ENCODE measurements around the gene GOLPH3. TPM values are rescaled to one million over a fixed set of nuclear protein-coding genes. Genes with fewer than 3 reads are reported as not detected.

GOLPH3 gene
- total RNA-seq, 1 donor = 86.4 TPM

DNA sequence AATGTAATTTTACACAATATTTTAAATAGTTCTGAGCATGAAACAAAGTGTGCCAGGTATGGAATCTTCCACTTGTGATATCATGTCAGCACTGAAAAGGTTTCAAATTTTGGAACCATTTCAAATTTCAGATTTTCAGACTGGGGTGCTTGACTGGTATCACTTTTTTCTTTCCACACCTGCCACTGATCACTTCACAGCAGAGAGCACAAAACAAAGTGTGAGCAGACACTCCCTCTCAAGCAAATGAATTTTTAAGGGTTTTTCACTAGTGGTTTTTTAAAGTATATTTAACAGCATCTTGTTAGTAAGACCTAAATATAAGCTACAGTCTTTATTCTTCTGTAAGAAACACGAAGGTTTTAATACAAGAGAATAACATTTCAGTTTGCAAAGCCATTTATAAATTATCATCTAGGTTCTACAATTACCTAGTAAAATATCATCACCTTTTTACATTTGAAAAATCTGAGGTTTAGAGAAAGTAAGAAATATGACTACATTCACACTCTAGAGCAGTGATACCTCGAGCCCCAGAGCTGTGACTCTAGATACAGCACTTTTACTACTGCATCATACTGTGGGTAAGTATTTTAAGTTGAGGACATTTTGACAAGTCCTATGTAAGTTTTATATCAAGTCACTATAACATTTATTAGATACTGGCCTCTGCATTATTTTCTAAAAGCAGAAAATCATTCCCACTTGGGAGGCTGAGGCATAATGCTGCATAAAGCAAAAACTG, 14.6 kb downstream of the GOLPH3 start:
- TF ChIP-seq, protein P1, sequence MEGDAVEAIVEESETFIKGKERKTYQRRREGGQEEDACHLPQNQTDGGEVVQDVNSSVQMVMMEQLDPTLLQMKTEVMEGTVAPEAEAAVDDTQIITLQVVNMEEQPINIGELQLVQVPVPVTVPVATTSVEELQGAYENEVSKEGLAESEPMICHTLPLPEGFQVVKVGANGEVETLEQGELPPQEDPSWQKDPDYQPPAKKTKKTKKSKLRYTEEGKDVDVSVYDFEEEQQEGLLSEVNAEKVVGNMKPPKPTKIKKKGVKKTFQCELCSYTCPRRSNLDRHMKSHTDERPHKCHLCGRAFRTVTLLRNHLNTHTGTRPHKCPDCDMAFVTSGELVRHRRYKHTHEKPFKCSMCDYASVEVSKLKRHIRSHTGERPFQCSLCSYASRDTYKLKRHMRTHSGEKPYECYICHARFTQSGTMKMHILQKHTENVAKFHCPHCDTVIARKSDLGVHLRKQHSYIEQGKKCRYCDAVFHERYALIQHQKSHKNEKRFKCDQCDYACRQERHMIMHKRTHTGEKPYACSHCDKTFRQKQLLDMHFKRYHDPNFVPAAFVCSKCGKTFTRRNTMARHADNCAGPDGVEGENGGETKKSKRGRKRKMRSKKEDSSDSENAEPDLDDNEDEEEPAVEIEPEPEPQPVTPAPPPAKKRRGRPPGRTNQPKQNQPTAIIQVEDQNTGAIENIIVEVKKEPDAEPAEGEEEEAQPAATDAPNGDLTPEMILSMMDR (IDR thresholded peaks at IDR 0.05; ENCODE audit: insufficient read depth, low read depth, low read length) = no peak
- no peak overlapping the region for H3K4me3 ChIP-seq (ENCODE audit: low read depth, low read length)
- DNase-seq (ENCODE audit: low read depth) = no peak

DNA sequence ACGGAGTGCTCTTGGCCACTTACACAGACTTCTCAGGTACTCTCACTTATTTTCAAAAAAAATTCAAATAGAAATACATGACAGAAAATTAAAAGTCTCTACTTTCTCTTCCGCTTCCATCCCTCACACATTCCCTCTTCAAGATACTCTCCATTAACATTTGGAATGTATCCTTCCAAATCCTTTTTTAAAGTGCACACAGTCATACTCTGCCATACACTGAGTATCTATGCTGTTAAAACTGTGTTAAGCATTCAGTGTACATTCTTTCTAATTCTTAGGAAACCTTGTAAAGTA, 15.5 kb downstream of the GOLPH3 start:
- TF ChIP-seq, protein P1 (IDR thresholded peaks at IDR 0.05; ENCODE audit: insufficient read depth, low read depth, low read length) = no peak
- DNase-seq (ENCODE audit: low read depth) = no peak

DNA sequence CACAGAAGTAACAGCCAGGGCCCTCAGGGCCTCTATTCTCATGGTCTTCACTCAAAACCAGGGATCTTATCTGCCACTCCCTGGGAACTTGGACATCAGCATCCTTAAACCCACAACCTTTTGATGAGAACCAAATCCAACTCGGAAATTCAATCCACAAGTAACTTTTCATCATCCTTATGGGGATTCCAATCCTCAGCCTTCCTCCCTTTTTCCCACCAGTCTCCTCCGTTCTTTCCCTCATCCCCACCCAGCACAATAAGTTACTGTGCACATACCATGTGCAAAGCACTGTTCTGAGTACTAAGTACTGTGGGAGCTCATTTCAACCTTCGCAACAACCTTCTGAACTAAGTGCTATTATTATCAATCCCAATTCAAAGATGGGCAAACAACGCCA, 17.0 kb downstream of the GOLPH3 start:
- no peak for DNase-seq (ENCODE audit: low read depth)
- TF ChIP-seq, protein P1 (IDR thresholded peaks at IDR 0.05; ENCODE audit: insufficient read depth, low read depth, low read length) = no peak
- H3K4me3 ChIP-seq (ENCODE audit: low read depth, low read length) = no peak overlapping the region

More for the DNA sequence above, 15.5 kb downstream of the GOLPH3 start:
- H3K4me3 ChIP-seq (ENCODE audit: low read depth, low read length) = no peak overlapping the region

DNA sequence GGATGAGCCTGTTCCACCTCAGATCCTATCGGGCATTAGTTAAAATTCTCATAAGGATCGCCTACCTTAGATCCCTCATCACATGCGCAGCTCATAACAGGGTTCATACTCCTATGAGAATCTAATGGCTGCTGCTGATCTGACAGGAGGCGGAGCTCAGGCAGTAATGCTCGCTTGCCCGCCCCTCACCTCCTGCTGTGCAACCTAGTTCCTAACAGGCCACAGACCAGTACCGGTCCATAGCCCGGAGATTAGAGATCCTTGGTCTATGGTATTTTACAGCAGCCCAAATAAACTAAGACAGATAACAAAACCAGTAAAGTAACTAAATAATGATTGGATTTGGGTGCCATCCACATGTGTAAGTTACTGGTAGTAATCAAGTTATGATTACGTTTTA, 17.5 kb downstream of the GOLPH3 start:
- TF ChIP-seq, protein P1 (IDR thresholded peaks at IDR 0.05; ENCODE audit: insufficient read depth, low read depth, low read length) = no peak
- no peak for DNase-seq (ENCODE audit: low read depth)
- H3K4me3 ChIP-seq (ENCODE audit: low read depth, low read length) = no peak overlapping the region

DNA sequence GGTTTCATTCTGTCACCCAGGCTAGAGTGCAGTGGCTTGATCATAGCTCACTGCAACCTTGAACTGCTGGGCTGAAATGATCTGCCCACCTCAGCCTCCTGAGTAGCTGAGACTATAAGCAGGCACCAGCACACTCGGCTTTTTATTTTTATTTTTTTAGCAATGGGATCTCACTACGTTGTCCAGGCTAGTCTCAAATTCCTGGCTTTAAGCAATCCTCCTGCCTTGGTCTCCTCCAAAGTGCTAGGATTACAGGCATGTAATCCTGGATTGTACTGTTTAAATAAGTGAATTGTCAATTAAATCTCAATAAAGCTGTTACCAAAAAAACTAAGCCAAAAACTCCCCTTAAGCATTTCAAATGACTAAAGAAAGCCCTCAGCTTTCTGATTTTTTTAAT, 18.9 kb downstream of the GOLPH3 start:
- TF ChIP-seq, protein P1 (IDR thresholded peaks at IDR 0.05; ENCODE audit: insufficient read depth, low read depth, low read length) = no peak
- DNase-seq (ENCODE audit: low read depth) = no peak
- H3K4me3 ChIP-seq (ENCODE audit: low read depth, low read length) = no peak overlapping the region

DNA sequence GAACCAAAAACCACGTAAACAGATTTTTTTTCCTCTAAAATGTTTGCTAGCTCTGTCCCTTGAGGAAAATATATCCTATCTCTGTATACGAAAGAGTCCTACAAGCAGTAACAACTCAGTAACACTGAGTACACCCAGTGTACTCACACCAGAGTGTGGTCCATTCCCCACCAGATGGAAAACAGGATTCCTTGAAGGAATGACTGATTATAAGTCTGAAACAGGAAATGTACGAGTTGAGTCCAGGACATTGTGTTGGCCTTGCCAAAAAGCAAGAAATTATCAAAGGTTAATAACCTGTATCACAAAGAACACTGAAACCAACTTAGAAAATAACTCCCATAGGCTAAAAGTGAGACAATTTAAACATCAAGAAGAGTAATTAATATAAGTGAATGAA, 20.4 kb downstream of the GOLPH3 start:
- TF ChIP-seq, protein P1 (IDR thresholded peaks at IDR 0.05; ENCODE audit: insufficient read depth, low read depth, low read length) = no peak
- peak; percentile 27 for DNase-seq (ENCODE audit: low read depth)
- H3K4me3 ChIP-seq (ENCODE audit: low read depth, low read length) = no peak overlapping the region

DNA sequence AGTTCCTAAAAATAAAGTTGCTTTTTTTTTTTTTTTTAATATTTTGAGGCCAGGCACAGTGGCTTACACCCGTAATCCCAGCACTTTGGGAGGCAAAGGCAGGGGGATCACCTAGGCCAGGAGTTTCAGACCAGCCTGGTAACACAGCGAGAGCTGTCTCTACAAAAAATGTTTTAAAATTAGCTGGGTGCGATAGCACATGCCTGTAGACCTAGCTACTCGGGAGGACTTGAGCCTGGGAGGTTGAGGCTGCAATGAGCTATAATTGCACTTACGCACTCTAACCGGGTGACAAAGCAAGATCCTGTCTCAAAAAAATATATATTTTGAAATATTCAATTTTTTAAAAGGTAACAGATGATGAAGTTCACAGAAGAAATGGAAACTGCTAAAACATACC, 22.9 kb downstream of the GOLPH3 start:
- TF ChIP-seq, protein P1 (IDR thresholded peaks at IDR 0.05; ENCODE audit: insufficient read depth, low read depth, low read length) = no peak
- H3K4me3 ChIP-seq (ENCODE audit: low read depth, low read length) = no peak overlapping the region
- DNase-seq (ENCODE audit: low read depth) = no peak

Data from fibroblast of villous mesenchyme (primary cell).